ENCODE data around the gene SMAP1.

GRCh38 chr6:70847106-70848084, 179.7 kb downstream of the SMAP1 start:
- TF ChIP-seq CTCF (IDR thresholded peaks at IDR 0.05): no peak
- TF ChIP-seq POLR2A (IDR thresholded peaks at IDR 0.05): no peak

Data from thyroid gland (tissue), 4 donors.